ENCODE results near the gene APOO. TPM values are rescaled to one million over a fixed set of nuclear protein-coding genes. Genes with fewer than 3 reads are reported as not detected.
"Not testable (repeated sequence)": the region's sequence is repeated elsewhere in the genome, so short reads cannot be mapped to it uniquely, and the experiment has no call there.

Gene APOO
- total RNA-seq, 1 donor from 2014 or later = 36.2 TPM

DNA sequence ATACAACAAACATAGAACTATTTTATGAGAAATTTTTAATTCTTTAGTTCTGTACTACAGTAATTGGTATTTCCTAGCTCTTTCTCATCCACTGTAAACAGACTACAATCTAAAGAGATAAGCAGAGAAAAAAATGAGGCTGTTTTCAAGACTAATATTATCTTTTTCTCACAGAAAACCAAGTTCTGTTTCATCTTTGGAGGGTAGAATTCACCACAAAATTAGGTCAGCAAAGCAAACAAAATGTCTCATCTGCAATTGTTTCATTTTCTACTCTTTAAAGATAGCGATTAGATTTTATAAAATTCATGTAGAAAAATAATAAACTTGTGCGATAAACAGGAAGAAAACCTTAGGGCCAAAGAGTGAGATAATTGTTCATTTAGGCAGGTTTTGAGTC lies 10.8 kb downstream of the APOO start:
- no peak for DNase-seq
- H3K27ac Mint-ChIP-seq (ENCODE audit: unreplicated experiment) = no peak overlapping the region
- H3K4me3 Mint-ChIP-seq (ENCODE audit: unreplicated experiment) = no peak overlapping the region
- H3K27me3 Mint-ChIP-seq (ENCODE audit: unreplicated experiment) = no peaks in the 10 kb centered on the region
- H3K4me1 Mint-ChIP-seq (ENCODE audit: low read depth, unreplicated experiment) = no peaks in the 10 kb centered on the region
- H3K9me3 Mint-ChIP-seq (ENCODE audit: unreplicated experiment) = no peaks in the 10 kb centered on the region
- H3K36me3 Mint-ChIP-seq (ENCODE audit: unreplicated experiment) = no peaks in the 10 kb centered on the region
- TF ChIP-seq CTCF (IDR thresholded peaks at IDR 0.05; ENCODE audit: partially characterized antibody, unreplicated experiment) = no peak

GRCh38 chrX:23896539-23896938 lies 11.2 kb downstream of the APOO start:
- not testable (repeated sequence) for H3K9me3 Mint-ChIP-seq (ENCODE audit: unreplicated experiment); H3K4me3 Mint-ChIP-seq (ENCODE audit: unreplicated experiment); H3K27ac Mint-ChIP-seq (ENCODE audit: unreplicated experiment)

GRCh38 chrX:23894993-23895392 lies 12.7 kb downstream of the APOO start:
- H3K27me3 Mint-ChIP-seq (ENCODE audit: unreplicated experiment); DNase-seq; H3K36me3 Mint-ChIP-seq (ENCODE audit: unreplicated experiment); H3K4me3 Mint-ChIP-seq (ENCODE audit: unreplicated experiment); H3K4me1 Mint-ChIP-seq (ENCODE audit: low read depth, unreplicated experiment); H3K9me3 Mint-ChIP-seq (ENCODE audit: unreplicated experiment); H3K27ac Mint-ChIP-seq (ENCODE audit: unreplicated experiment): not testable (repeated sequence)

More at GRCh38 chrX:23896539-23896938, 11.2 kb downstream of the APOO start:
- H3K36me3 Mint-ChIP-seq (ENCODE audit: unreplicated experiment); H3K27me3 Mint-ChIP-seq (ENCODE audit: unreplicated experiment); DNase-seq; H3K4me1 Mint-ChIP-seq (ENCODE audit: low read depth, unreplicated experiment): not testable (repeated sequence)

DNA sequence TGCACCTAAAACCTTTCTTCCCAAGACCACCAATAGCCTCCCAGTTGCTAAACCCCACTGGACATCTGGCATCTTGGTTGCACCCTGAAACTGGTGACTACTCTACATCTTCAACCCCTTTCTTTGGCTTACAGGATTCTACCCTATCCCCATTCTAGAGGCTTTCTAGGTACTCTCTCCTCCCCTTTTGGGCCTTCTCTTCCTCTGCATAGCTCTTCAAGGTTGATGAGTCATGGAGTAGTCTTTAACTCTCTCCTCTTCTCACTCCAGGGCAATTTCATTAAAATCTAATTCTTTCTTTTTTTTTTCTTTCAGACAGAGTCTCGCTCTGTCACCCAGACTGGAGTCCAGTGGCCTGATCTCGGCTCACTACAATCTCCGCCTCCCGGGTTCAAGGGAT lies 16.8 kb downstream of the APOO start:
- no peak for DNase-seq
- Mint-ChIP-seq H3K27me3 (ENCODE audit: unreplicated experiment) (no peaks in the 10 kb centered on the region), H3K4me1 (ENCODE audit: low read depth, unreplicated experiment) (no peaks in the 10 kb centered on the region), H3K9me3 (ENCODE audit: unreplicated experiment) (no peaks in the 10 kb centered on the region), H3K36me3 (ENCODE audit: unreplicated experiment) (no peaks in the 10 kb centered on the region), H3K4me3 (ENCODE audit: unreplicated experiment) (no peak overlapping the region), H3K27ac (ENCODE audit: unreplicated experiment) (no peak overlapping the region)
- TF ChIP-seq CTCF (IDR thresholded peaks at IDR 0.05; ENCODE audit: partially characterized antibody, unreplicated experiment) = no peak

DNA sequence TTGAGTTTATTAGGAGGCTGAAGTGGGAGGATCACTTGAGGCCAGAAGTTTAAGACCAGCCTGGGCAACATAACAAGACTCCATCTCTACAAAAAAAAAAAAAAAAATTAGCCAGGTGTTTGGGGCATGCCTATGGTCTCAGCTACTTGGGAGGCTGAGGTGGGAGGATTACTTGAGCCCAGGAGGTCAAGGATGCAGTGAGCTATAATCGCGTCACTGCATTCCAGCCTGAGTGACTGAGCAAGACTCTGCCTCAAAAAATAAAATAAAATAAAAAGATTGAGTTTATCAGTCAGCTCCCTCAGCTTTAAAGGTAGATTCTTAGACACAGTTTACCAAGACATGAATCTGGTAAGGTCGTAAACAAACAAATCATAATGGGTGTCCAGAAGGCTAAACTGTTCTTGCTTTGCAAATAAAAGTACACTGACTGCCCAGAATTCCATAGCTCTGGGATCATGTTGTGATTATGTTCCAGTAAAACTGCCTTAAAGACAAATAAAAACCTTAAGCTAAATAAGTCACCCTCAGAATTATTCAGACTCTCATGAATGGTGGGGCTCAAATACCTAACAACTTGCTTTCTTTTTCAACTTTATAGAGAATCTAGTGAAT lies 18.7 kb downstream of the APOO start:
- Mint-ChIP-seq H3K27me3 (ENCODE audit: unreplicated experiment) (peaks cover 1% of the 10 kb centered on the region), H3K9me3 (ENCODE audit: unreplicated experiment) (no peaks in the 10 kb centered on the region), H3K27ac (ENCODE audit: unreplicated experiment) (no peak overlapping the region), H3K4me3 (ENCODE audit: unreplicated experiment) (no peak overlapping the region), H3K36me3 (ENCODE audit: unreplicated experiment) (no peaks in the 10 kb centered on the region), H3K4me1 (ENCODE audit: low read depth, unreplicated experiment) (peaks cover 2% of the 10 kb centered on the region)
- no peak for TF ChIP-seq CTCF (IDR thresholded peaks at IDR 0.05; ENCODE audit: partially characterized antibody, unreplicated experiment)
- no peak for DNase-seq

- Mint-ChIP-seq H3K36me3 (ENCODE audit: unreplicated experiment) (no peaks in the 10 kb centered on the region), H3K4me3 (ENCODE audit: unreplicated experiment) (no peak overlapping the region), H3K9me3 (ENCODE audit: unreplicated experiment) (no peaks in the 10 kb centered on the region), H3K4me1 (ENCODE audit: low read depth, unreplicated experiment) (peaks cover 5% of the 10 kb centered on the region), H3K27ac (ENCODE audit: unreplicated experiment) (no peak overlapping the region), H3K27me3 (ENCODE audit: unreplicated experiment) (peaks cover 1% of the 10 kb centered on the region)
- TF ChIP-seq CTCF (IDR thresholded peaks at IDR 0.05; ENCODE audit: partially characterized antibody, unreplicated experiment) = no peak
- no peak for DNase-seq
Observed at GRCh38 chrX:23887918-23888317, 19.8 kb downstream of the APOO start.

Data from glutamatergic neuron (in vitro differentiated cells).